HepG2 (cell line): Measurements from ENCODE around the gene TBC1D22A. TPM values are rescaled to one million over a fixed set of nuclear protein-coding genes. Genes with fewer than 3 reads are reported as not detected.

Experiments
- HNRNPL ChIP-seq: fragments of 200-400 bp; formaldehyde crosslinking; IDR thresholded peaks from 2 replicates; pipeline ENCODE4 v1.6.1; 2017; ENCODE audit warnings: mild to moderate bottlenecking, low read depth, low read length
- HOXA3 ChIP-seq: sonication (generic); formaldehyde crosslinking; IDR thresholded peaks from 2 replicates; pipeline ENCODE4 v1.5.0; 2020; ENCODE audit warnings: missing genetic modification reagents
- PHF21A ChIP-seq: sonication (generic); formaldehyde crosslinking; IDR thresholded peaks from 2 replicates; pipeline ENCODE4 v1.5.0; 2020; ENCODE audit warnings: mild to moderate bottlenecking, missing genetic modification reagents
- ZFX ChIP-seq: sonication (generic); formaldehyde crosslinking; IDR thresholded peaks from 2 replicates; pipeline ENCODE4 v1.4.0; 2020; ENCODE audit warnings: mild to moderate bottlenecking, low read depth, missing genetic modification reagents, moderate library complexity
- ZMYM4 ChIP-seq: sonication (generic); formaldehyde crosslinking; IDR thresholded peaks from 2 replicates; pipeline ENCODE4 v1.8.1; 2023; ENCODE audit warnings: mild to moderate bottlenecking, missing genetic modification reagents
- ZNF292 ChIP-seq: sonication (generic); formaldehyde crosslinking; IDR thresholded peaks from 2 replicates; pipeline ENCODE4 v1.8.1; 2022; ENCODE audit warnings: mild to moderate bottlenecking, low read depth, missing genetic modification reagents, borderline replicate concordance
- ZSCAN25 ChIP-seq: sonication (generic); formaldehyde crosslinking; IDR thresholded peaks from 2 replicates; pipeline ENCODE4 v1.8.0; 2022; ENCODE audit warnings: mild to moderate bottlenecking, missing genetic modification reagents
- polyA plus RNA-seq, 8 experiments: library from polyadenylated mRNA; depleted of rRNA in 3 of 8; stranded (reverse) in 7 of 8; unstranded in 1 of 8; fragments of >200 nt; fragmentation: Illumina TruSeq in 4 of 8; extraction: Trizol in 4 of 8; gene quantifications; 2 replicates each; pipeline versions ENCODE4 v1.2.1 to v1.2.3, GENCODE V29; 2011 to 2016; ENCODE audit warnings: low read depth in 4 of 8, missing spikeins in 1 of 8, mixed read lengths in 1 of 8; ENCODE audit not compliant: insufficient read depth in 1 of 8
- total RNA-seq, 5 experiments: library from RNA; depleted of rRNA; stranded (reverse); fragments of >200 nt; fragmentation: Illumina TruSeq; extraction: Trizol; gene quantifications; 2 replicates each; pipeline ENCODE4 v1.2.3, GENCODE V29; 2016; ENCODE audit warnings: low read depth in 1 of 5
- TF ChIP-seq, protein P1 (sequence below): sonication (generic); formaldehyde crosslinking; conservative IDR thresholded peaks from 2 replicates; pipeline ENCODE4 v1.4.0; 2020; ENCODE audit warnings: mild to moderate bottlenecking, missing genetic modification reagents, moderate library complexity
- TF ChIP-seq, protein P2 (sequence below): sonication (generic); formaldehyde crosslinking; IDR thresholded peaks from 2 replicates; pipeline ENCODE4 v1.5.0; 2020; ENCODE audit warnings: mild to moderate bottlenecking, low read depth, missing genetic modification reagents, borderline replicate concordance

Gene TBC1D22A
- total and polyA plus RNA-seq, 2 of the 13 experiments (the other 11 are each of a cell fraction or from before 2014, with no cell fraction given), result 17.3 to 18.0 TPM

DNA sequence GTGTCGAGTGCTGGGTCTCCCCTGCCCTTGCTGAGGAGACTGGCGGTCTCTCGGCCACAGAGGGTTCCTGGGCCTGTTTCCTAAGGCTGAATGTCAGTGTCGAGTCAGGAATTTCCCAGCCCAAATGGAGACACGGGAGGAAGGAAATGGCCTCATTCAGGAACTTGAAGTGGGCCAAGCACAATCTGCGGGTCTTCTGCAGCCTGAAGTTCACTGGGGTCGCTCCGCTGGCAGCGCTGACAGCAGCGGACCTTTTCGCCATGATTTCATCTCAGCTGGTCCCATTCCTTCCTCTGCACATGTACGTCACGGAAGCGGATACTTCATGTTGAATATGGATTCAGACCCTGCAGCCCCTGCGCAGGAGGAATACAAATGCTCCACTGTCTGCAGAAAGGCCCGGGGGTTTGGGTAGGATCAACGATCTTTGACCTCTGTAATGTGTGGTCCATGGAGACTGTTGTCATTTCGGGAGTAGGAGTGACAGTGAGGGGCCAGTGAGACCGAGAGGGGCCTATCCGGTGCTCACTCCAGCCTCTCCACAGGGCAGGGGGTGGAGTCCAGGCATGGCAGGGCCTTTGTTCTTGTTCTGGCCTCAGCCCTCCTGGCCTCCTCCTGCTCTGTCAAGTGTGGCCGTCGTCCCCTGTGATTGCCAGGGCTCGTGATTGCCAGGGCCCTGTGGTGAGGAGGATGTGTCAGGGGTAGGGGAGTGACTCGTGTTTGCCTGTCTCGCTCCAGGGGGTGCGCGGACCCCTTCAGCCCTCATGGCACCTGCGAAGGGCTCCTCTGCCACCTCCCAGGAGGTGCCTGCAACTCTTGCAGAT, 402.3 kb downstream of the TBC1D22A start (continued):
- TF ChIP-seq PHF21A (CRISPR knock-in tag), result peak; percentile 58
- peak; percentile 4; the same call in 1 of the 2 replicates for TF ChIP-seq ZNF292 (CRISPR knock-in tag)
- peak; percentile 62; the same call in 1 of the 2 replicates for TF ChIP-seq ZSCAN25 (CRISPR knock-in tag)
- TF ChIP-seq, protein P1, sequence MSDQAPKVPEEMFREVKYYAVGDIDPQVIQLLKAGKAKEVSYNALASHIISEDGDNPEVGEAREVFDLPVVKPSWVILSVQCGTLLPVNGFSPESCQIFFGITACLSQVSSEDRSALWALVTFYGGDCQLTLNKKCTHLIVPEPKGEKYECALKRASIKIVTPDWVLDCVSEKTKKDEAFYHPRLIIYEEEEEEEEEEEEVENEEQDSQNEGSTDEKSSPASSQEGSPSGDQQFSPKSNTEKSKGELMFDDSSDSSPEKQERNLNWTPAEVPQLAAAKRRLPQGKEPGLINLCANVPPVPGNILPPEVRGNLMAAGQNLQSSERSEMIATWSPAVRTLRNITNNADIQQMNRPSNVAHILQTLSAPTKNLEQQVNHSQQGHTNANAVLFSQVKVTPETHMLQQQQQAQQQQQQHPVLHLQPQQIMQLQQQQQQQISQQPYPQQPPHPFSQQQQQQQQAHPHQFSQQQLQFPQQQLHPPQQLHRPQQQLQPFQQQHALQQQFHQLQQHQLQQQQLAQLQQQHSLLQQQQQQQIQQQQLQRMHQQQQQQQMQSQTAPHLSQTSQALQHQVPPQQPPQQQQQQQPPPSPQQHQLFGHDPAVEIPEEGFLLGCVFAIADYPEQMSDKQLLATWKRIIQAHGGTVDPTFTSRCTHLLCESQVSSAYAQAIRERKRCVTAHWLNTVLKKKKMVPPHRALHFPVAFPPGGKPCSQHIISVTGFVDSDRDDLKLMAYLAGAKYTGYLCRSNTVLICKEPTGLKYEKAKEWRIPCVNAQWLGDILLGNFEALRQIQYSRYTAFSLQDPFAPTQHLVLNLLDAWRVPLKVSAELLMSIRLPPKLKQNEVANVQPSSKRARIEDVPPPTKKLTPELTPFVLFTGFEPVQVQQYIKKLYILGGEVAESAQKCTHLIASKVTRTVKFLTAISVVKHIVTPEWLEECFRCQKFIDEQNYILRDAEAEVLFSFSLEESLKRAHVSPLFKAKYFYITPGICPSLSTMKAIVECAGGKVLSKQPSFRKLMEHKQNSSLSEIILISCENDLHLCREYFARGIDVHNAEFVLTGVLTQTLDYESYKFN, result peak; percentile 67
- TF ChIP-seq ZMYM4 (CRISPR knock-in tag), result peak; percentile 44; the same call in 1 of the 2 replicates
- TF ChIP-seq HNRNPL, result peak; percentile 78
- TF ChIP-seq, protein P2, sequence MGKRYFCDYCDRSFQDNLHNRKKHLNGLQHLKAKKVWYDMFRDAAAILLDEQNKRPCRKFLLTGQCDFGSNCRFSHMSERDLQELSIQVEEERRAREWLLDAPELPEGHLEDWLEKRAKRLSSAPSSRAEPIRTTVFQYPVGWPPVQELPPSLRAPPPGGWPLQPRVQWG (CRISPR knock-in tag), result no peak
- peak; percentile 58 for TF ChIP-seq ZFX (CRISPR knock-in tag)
- TF ChIP-seq HOXA3 (CRISPR knock-in tag), result peak; percentile 34; the same call in 1 of the 2 replicates
